Right atrium auricular region (tissue), 2 donors: Measurements from ENCODE around the gene MATN1. TPM values are rescaled to one million over a fixed set of nuclear protein-coding genes. Genes with fewer than 3 reads are reported as not detected.

ENCODE experiments used
- DNase-seq: peaks from one replicate; pipeline ENCODE4 v3.0.0-alpha.2; 2019; ENCODE audit warnings: low spot score
- H3K27ac ChIP-seq, 2 donors: fragments of 200-600 bp; sonication (generic); 1 replicate in 1 of 2; 2 replicates in 1 of 2; pipeline ENCODE4 v1.5.1; 2016 to 2019
- H3K27me3 ChIP-seq, 2 donors: fragments of 200-600 bp; sonication (generic); one replicate each; pipeline versions ENCODE4 v1.5.1 to v1.6.0; 2017 to 2019
- H3K36me3 ChIP-seq: fragments of 200-600 bp; sonication (generic); one replicate; pipeline ENCODE4 v1.5.1; 2016
- H3K4me1 ChIP-seq, 2 donors: fragments of 200-600 bp; sonication (generic); one replicate each; pipeline versions ENCODE4 v1.5.1 to v1.6.0; 2017 to 2019
- H3K4me3 ChIP-seq, 2 donors: fragments of 200-600 bp; sonication (generic); 1 replicate in 1 of 2; 2 replicates in 1 of 2; pipeline ENCODE4 v1.5.1; 2017 to 2019; ENCODE audit warnings: mild to moderate bottlenecking in 1 of 2, moderate library complexity in 1 of 2
- H3K9me3 ChIP-seq, 2 donors: fragments of 200-600 bp; sonication (generic); one replicate each; pipeline ENCODE4 v1.5.1; 2019
- CTCF ChIP-seq, 2 donors: fragments of 200-600 bp; sonication (generic); IDR thresholded peaks; one replicate each; pipeline ENCODE4 v1.5.1; 2019; ENCODE audit warnings: antibody characterized with exemption in 2 of 2
- total RNA-seq, 2 donors: library from RNA; depleted of rRNA; stranded (reverse); fragments of >200 nt; gene quantifications; one replicate each; pipeline ENCODE4 v1.1.0, GENCODE V29; 2016

Gene MATN1
- total RNA-seq, 2 donors from 2014 or later = not detected

DNA sequence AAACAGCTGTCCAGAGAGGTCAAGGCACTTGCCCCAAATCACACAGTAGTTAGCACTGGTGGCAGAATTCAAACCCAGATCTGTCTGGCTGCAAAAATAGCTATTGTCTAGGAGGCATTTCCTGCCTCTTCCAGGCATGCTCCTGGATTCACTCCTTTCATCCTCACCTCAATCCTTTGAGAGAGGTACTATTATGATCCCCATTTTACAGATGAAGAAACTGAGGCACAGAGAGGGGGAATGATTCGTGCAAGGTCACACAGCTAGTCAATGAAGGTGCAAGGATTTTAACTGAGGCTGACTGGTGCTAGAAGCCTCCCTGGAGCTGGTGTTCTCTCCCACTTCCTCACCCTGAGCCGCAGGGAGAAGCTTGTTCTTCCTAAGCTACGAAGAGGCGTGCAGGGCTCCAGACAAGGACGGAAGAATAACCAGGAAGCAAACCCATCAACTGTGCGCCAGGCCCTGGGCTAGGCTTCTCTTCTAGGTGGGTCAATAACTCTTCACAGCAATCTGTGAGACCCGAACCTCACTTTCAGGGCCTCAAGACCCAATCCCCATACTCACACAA lies 34.8 kb upstream of the MATN1 start:
- Histone ChIP-seq H3K36me3 (no peaks in the 10 kb centered on the region), H3K4me3 (no peak overlapping the region), H3K9me3 (no peaks in the 10 kb centered on the region), H3K27ac (peak overlapping the region; percentile 45 to 59), H3K4me1 (peaks cover 0 to 8% of the 10 kb centered on the region in 2 donors), H3K27me3 (no peaks in the 10 kb centered on the region)
- no peak for DNase-seq
- no peak for TF ChIP-seq CTCF (IDR thresholded peaks at IDR 0.05)

- no peaks in the 10 kb centered on the region for H3K27me3 ChIP-seq
- H3K27ac ChIP-seq = peak within 1 kb of the TSS; percentile 45 to 59
- H3K4me3 ChIP-seq = peak within 1 kb of the TSS; percentile 23 to 40
- no peaks in the 10 kb centered on the region for H3K9me3 ChIP-seq
- DNase-seq = peak; percentile 65
- H3K36me3 ChIP-seq = no peaks in the 10 kb centered on the region
- H3K4me1 ChIP-seq = peaks cover 0 to 8% of the 10 kb centered on the region in 2 donors
- TF ChIP-seq CTCF (IDR thresholded peaks at IDR 0.05) = no peak
These were observed 34.2 kb upstream of the MATN1 start, which contains the start of gene LAPTM5 for GRCh38 chr1:30757352-30758120. TSS of gene LAPTM5 (minus strand) at chr1:30757774. CDS start at chr1:30757745, 29 bp downstream.

DNA sequence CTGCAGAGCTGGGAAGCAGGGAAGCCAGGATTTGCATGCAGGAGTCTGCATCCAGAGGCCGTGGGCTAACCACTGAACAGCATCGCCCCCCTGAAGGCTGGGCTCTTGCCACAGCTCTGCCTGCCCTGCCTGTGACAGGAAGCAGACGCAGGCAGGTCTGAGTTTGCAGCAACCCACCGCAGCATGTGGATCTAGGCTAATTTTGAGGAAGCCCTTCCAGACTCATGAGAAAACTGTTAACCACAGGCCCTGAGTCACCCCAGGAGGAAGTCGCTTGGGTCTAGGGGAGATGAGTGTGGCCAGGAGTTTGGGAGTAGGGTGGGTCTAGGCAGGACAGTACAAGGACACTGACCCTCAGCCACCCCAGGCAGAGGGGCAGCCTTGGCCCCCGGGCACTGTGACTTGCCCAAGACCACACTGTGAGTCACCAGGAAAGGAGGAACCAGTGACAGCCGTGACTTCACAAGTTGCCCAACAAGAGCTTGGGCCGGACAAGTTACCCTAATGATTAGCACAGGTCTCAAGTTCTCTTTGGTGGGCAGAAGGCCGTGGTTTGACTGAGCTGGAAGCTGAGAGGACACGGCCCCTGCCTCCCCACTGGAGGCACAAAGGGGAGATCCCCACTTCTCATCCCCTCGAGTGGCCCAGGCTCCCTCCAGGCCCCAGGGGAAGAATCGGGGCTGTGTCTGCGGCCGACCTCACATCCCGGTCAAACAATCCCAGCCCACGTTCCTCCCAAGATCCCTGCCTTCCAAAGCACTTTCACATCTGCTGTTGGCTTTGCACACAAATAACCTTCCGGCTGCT lies 33.4 kb upstream of the MATN1 start:
- no peaks in the 10 kb centered on the region for H3K36me3 ChIP-seq
- peak; percentile 84 for DNase-seq
- H3K4me3 ChIP-seq = peak overlapping the region; percentile 23 to 40
- H3K9me3 ChIP-seq = no peaks in the 10 kb centered on the region
- no peak for TF ChIP-seq CTCF (IDR thresholded peaks at IDR 0.05)
- H3K27me3 ChIP-seq = no peaks in the 10 kb centered on the region
- H3K27ac ChIP-seq = peak overlapping the region; percentile 45 to 59
- peaks cover 0 to 4% of the 10 kb centered on the region in 2 donors for H3K4me1 ChIP-seq

- Histone ChIP-seq H3K27me3 (no peaks in the 10 kb centered on the region), H3K36me3 (no peaks in the 10 kb centered on the region), H3K9me3 (no peaks in the 10 kb centered on the region), H3K4me3 (peak overlapping the region in 1 of 2 donors; percentile 27), H3K4me1 (no peaks in the 10 kb centered on the region), H3K27ac (peak overlapping the region in 1 of 2 donors; percentile 47)
- no peak for DNase-seq
- no peak for TF ChIP-seq CTCF (IDR thresholded peaks at IDR 0.05)
These were observed 32.8 kb upstream of the MATN1 start for GRCh38 chr1:30756206-30756544.

DNA sequence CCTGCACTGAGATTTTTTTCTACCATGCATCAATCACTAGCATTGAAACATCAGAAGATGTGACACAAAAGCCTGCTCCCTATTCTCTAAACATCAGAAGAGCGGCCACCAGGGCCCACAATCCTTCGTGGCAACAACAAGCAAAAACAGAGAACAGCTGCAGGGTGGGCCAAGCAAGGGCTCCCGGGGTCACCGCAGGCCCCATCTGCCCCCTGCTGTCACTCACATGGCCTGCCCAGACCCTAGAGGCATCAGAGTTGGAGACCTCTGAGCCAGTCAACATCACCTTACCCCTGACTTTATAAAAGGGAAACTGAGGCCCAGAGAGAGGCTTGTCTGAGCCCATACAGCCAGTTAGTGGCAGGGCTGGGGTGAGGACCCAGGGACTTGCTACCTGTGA lies 32.4 kb upstream of the MATN1 start:
- H3K27ac ChIP-seq = peak overlapping the region in 1 of 2 donors; percentile 47
- H3K4me3 ChIP-seq = peak overlapping the region in 1 of 2 donors; percentile 27
- H3K4me1 ChIP-seq = no peaks in the 10 kb centered on the region

More for the DNA sequence above, 32.4 kb upstream of the MATN1 start:
- DNase-seq = no peak
- H3K36me3 ChIP-seq = no peaks in the 10 kb centered on the region
- TF ChIP-seq CTCF (IDR thresholded peaks at IDR 0.05) = no peak
- no peaks in the 10 kb centered on the region for H3K27me3 ChIP-seq
- no peaks in the 10 kb centered on the region for H3K9me3 ChIP-seq
